ENCODE measurements around the gene OR5H6. TPM values are rescaled to one million over a fixed set of nuclear protein-coding genes. Genes with fewer than 3 reads are reported as not detected.

OR5H6 gene
- total and polyA plus RNA-seq, 2 donors (not counting 3 experiments of a cell fraction or from before 2014, with no cell fraction given): not detected

DNA sequence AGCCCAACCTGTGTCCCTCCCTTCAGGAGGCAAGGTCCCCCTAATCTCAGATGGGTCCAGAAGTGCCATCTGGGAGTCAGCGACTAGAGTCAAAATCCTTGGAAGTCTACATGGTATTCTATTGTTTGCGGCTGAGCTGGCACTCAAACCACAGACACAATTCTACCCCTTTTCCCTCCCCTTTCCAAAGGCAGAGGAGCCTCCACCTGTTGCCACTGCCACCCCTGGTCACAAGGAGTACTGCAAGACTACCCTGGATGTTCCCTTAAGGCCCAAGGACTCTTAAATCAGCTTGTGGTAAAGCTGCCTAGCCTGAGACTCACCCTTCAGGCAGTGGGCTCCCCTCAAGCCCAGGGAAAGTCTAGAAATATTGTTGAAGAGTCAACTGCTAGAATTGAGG is 4.3 kb upstream of the OR5H6 start:
- TF ChIP-seq MYC (IDR thresholded peaks at IDR 0.05; ENCODE audit: low read depth, low read length): no peak
- TF ChIP-seq, protein P1, sequence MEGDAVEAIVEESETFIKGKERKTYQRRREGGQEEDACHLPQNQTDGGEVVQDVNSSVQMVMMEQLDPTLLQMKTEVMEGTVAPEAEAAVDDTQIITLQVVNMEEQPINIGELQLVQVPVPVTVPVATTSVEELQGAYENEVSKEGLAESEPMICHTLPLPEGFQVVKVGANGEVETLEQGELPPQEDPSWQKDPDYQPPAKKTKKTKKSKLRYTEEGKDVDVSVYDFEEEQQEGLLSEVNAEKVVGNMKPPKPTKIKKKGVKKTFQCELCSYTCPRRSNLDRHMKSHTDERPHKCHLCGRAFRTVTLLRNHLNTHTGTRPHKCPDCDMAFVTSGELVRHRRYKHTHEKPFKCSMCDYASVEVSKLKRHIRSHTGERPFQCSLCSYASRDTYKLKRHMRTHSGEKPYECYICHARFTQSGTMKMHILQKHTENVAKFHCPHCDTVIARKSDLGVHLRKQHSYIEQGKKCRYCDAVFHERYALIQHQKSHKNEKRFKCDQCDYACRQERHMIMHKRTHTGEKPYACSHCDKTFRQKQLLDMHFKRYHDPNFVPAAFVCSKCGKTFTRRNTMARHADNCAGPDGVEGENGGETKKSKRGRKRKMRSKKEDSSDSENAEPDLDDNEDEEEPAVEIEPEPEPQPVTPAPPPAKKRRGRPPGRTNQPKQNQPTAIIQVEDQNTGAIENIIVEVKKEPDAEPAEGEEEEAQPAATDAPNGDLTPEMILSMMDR (IDR thresholded peaks at IDR 0.05; ENCODE audit: extremely low read depth in 1 of 2, insufficient read depth in 1 of 2, low read depth in 1 of 2, low read length in 2 of 2): peak; percentile 11 to 36
- TF ChIP-seq EZH2 (IDR thresholded peaks at IDR 0.05; ENCODE audit: borderline replicate concordance, low read depth, low read length, severe bottlenecking): no peak
- TF ChIP-seq JUN (IDR thresholded peaks at IDR 0.05; ENCODE audit: borderline replicate concordance, insufficient read depth, insufficient read length, low read depth): no peak
- TF ChIP-seq, protein P2, sequence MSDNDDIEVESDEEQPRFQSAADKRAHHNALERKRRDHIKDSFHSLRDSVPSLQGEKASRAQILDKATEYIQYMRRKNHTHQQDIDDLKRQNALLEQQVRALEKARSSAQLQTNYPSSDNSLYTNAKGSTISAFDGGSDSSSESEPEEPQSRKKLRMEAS (IDR thresholded peaks at IDR 0.05; ENCODE audit: insufficient read depth, insufficient read length): no peak
- DNase-seq (ENCODE audit: low read depth, low spot score) (no peak), FAIRE-seq (no peak)
- no peak overlapping the region for H3K27ac ChIP-seq (ENCODE audit: insufficient read depth, low read depth, low read length)
- H3K4me2 ChIP-seq (ENCODE audit: insufficient read depth, low read length): no peak overlapping the region
- no peaks in the 10 kb centered on the region for H3K27me3 ChIP-seq (ENCODE audit: control insufficient read depth in 2 of 2, insufficient read depth in 2 of 2, low read length in 2 of 2)
- no peak overlapping the region for H3K4me3 ChIP-seq (replicated peaks in 1 of 3; ENCODE audit: insufficient read depth in 1 of 3, low read depth in 1 of 3, low read length in 3 of 3)
- ChIA-PET CTCF (no interaction called here), POLR2A (no interaction called here)
- no peaks in the 10 kb centered on the region for H3K9me1 ChIP-seq (replicated peaks; ENCODE audit: control insufficient read depth, extremely low read depth, insufficient read depth, low read length)
- intact Hi-C loops (cut with micrococcal nuclease): no loop called here
- H3K79me2 ChIP-seq (ENCODE audit: control insufficient read depth, insufficient read depth, low read length): no peaks in the 10 kb centered on the region
- H3K9me3 ChIP-seq (replicated peaks; ENCODE audit: control insufficient read depth, insufficient read depth, low read length): no peaks in the 10 kb centered on the region
- no peak overlapping the region for H3K9ac ChIP-seq (replicated peaks; ENCODE audit: extremely low read depth, insufficient read depth, low read length)
- no peaks in the 10 kb centered on the region for H3K36me3 ChIP-seq (ENCODE audit: control insufficient read depth in 2 of 2, extremely low read depth in 1 of 2, insufficient read depth in 2 of 2, low read length in 2 of 2)
- H4K20me1 ChIP-seq (replicated peaks; ENCODE audit: control insufficient read depth, extremely low read depth, insufficient read depth, low read length): no peaks in the 10 kb centered on the region
- H3K4me1 ChIP-seq (ENCODE audit: control insufficient read depth, extremely low read depth, insufficient read depth, low read length): no peaks in the 10 kb centered on the region
- no peak overlapping the region for H2AFZ ChIP-seq (ENCODE audit: low read depth, low read length)
- BruUV-seq (replicated peaks): no TSS peak
- dilution Hi-C loops (cut with MboI; ENCODE audit: extremely low pct_ligation_motif_present, low sequenced_read_pairs): no loop called here

DNA sequence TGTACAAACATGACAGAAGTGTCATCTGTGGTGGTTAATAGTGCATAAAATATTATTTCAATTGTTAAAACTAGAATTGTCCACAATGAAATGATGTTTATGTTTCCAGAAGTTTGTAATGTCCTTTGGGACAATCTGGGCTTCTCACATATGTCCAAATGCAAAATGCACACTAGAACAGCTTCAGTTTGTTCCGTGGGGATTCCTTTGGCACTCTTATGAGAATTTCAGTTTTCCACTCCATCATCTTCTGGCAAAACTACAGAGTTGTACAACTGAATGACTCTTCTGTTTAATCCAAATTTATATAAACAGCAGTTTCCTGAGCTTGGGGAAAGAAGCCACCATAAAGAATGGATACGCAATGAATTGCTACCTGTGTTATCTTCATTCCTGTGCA is 2.0 kb upstream of the OR5H6 start:
- dilution Hi-C loops (cut with MboI; ENCODE audit: extremely low pct_ligation_motif_present, low sequenced_read_pairs) (no loop called here), intact Hi-C loops (cut with micrococcal nuclease) (no loop called here)
- H3K9me3 ChIP-seq (replicated peaks; ENCODE audit: control insufficient read depth, insufficient read depth, low read length): no peaks in the 10 kb centered on the region
- H3K4me2 ChIP-seq (ENCODE audit: insufficient read depth, low read length): no peak overlapping the region
- no peaks in the 10 kb centered on the region for H3K27me3 ChIP-seq (ENCODE audit: control insufficient read depth in 2 of 2, insufficient read depth in 2 of 2, low read length in 2 of 2)
- no peak overlapping the region for H3K4me3 ChIP-seq (replicated peaks in 1 of 3; ENCODE audit: insufficient read depth in 1 of 3, low read depth in 1 of 3, low read length in 3 of 3)
- H2AFZ ChIP-seq (ENCODE audit: low read depth, low read length): no peak overlapping the region
- DNase-seq (ENCODE audit: low read depth, low spot score): no peak
- H3K27ac ChIP-seq (ENCODE audit: insufficient read depth, low read depth, low read length): no peak overlapping the region
- no peaks in the 10 kb centered on the region for H4K20me1 ChIP-seq (replicated peaks; ENCODE audit: control insufficient read depth, extremely low read depth, insufficient read depth, low read length)
- CTCF ChIA-PET: no interaction called here
- POLR2A ChIA-PET: no interaction called here
- no TSS peak for BruUV-seq (replicated peaks)
- H3K79me2 ChIP-seq (ENCODE audit: control insufficient read depth, insufficient read depth, low read length): no peaks in the 10 kb centered on the region
- no peak overlapping the region for H3K9ac ChIP-seq (replicated peaks; ENCODE audit: extremely low read depth, insufficient read depth, low read length)
- FAIRE-seq: no peak
- TF ChIP-seq, protein P1 (IDR thresholded peaks at IDR 0.05; ENCODE audit: extremely low read depth in 1 of 2, insufficient read depth in 1 of 2, low read depth in 1 of 2, low read length in 2 of 2): no peak
- TF ChIP-seq POLR2A (IDR thresholded peaks at IDR 0.05; ENCODE audit: low read depth, low read length): no peak
- TF ChIP-seq, protein P2 (IDR thresholded peaks at IDR 0.05; ENCODE audit: insufficient read depth, insufficient read length): no peak
- TF ChIP-seq GATA2 (IDR thresholded peaks at IDR 0.05; ENCODE audit: insufficient read depth, insufficient read length, low read depth, low read length): no peak
- TF ChIP-seq POLR2AphosphoS5 (IDR thresholded peaks at IDR 0.05; ENCODE audit: insufficient read depth, low read depth, low read length): no peak
- no peak for TF ChIP-seq EZH2 (IDR thresholded peaks at IDR 0.05; ENCODE audit: borderline replicate concordance, low read depth, low read length, severe bottlenecking)
- TF ChIP-seq MYC (IDR thresholded peaks at IDR 0.05; ENCODE audit: low read depth, low read length): no peak
- no peak for TF ChIP-seq FOS (IDR thresholded peaks at IDR 0.05; ENCODE audit: borderline replicate concordance, insufficient read depth, low read length)
- TF ChIP-seq JUN (IDR thresholded peaks at IDR 0.05; ENCODE audit: borderline replicate concordance, insufficient read depth, insufficient read length, low read depth): no peak
- H3K9me1 ChIP-seq (replicated peaks; ENCODE audit: control insufficient read depth, extremely low read depth, insufficient read depth, low read length): no peaks in the 10 kb centered on the region
- no peaks in the 10 kb centered on the region for H3K4me1 ChIP-seq (ENCODE audit: control insufficient read depth, extremely low read depth, insufficient read depth, low read length)
- no peaks in the 10 kb centered on the region for H3K36me3 ChIP-seq (ENCODE audit: control insufficient read depth in 2 of 2, extremely low read depth in 1 of 2, insufficient read depth in 2 of 2, low read length in 2 of 2)

Data from endothelial cell of umbilical vein (primary cell).